GM13976 (cell line): Measurements from ENCODE around the gene ZHX3.

Experiments used
- DNase-seq: peaks from one replicate; pipeline ENCODE4 v3.0.0; 2012; ENCODE audit warnings: low spot score
- CTCF ChIP-seq: IDR thresholded peaks from 2 replicates; pipeline ENCODE4 v1.5.1; 2012; ENCODE audit warnings: borderline replicate concordance, mild to moderate bottlenecking; ENCODE audit not compliant: insufficient read depth; ENCODE audit errors: extremely low read depth, missing control alignments, control extremely low read depth
- in situ Hi-C: fragments of 300-500 bp; cut with MboI; formaldehyde crosslinking; loops from one replicate; pipeline ENCODE4 v1.12.0; 2022; ENCODE audit warnings: low sequenced_read_pairs, mixed read lengths, inconsistent platforms; ENCODE audit not compliant: unreplicated experiment

Gene ZHX3

DNA sequence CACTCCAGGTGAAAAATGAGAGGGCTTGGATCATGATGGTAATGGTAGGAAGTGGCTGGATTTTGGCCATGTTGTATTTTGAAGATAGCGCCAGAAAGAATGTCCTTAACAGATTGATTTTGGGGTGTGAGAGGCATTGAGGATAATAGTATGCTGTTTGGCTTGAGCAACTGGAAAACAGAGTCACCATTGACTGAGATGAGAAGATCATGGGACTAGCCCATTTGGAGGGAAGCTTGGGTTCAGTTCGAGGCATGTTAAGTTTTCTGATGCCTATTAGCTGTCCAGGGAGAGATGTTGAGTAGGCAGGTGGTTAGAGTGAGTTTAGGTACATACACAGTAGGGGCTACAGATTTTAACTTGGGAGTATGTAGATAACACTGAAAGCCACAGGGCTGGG, 156.8 kb downstream of the ZHX3 start:
- no peak for DNase-seq
- TF ChIP-seq CTCF = no peak
- in situ Hi-C loops = no loop called here

GRCh38 chr20:41159547-41159946, 158.0 kb downstream of the ZHX3 start:
- DNase-seq = no peak
- in situ Hi-C loops = no loop called here
- no peak for TF ChIP-seq CTCF

- TF ChIP-seq CTCF = no peak
- in situ Hi-C loops = no loop called here
- no peak for DNase-seq
Measured at GRCh38 chr20:41158082-41158625, 159.4 kb downstream of the ZHX3 start.

DNA sequence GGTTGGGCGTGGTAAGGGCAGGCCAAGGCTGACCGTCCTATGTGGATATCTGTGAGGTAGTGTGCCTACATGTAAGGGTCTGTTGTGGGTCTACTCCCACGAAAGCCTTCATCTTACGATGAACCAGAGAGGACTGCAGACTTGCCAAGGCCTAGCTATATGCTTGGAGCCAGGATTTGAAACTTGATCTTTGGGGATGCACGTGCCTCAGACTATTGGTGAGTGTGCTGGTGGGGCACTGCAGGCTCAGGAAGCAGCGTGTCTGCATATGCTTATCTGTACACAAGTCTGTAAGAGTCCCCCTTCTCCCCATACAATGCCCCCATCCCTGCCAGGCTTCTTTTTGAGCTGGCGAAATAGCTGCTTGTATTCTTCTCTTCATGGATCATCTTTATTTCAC, 162.3 kb downstream of the ZHX3 start:
- in situ Hi-C loops = no loop called here
- TF ChIP-seq CTCF = no peak
- no peak for DNase-seq

- no peak for TF ChIP-seq CTCF
- in situ Hi-C loops = no loop called here
- DNase-seq = no peak
Measured at GRCh38 chr20:41154436-41155176, 162.9 kb downstream of the ZHX3 start.

GRCh38 chr20:41152108-41152757, 165.3 kb downstream of the ZHX3 start:
- no peak for DNase-seq
- TF ChIP-seq CTCF = no peak
- in situ Hi-C loops = no loop called here
